ENCODE results near the gene FNDC10. TPM values are rescaled to one million over a fixed set of nuclear protein-coding genes. Genes with fewer than 3 reads are reported as not detected.

Gene FNDC10
- total and polyA plus RNA-seq, 10 donors, result 2.2 to 8.8 (median 4.6) TPM

DNA sequence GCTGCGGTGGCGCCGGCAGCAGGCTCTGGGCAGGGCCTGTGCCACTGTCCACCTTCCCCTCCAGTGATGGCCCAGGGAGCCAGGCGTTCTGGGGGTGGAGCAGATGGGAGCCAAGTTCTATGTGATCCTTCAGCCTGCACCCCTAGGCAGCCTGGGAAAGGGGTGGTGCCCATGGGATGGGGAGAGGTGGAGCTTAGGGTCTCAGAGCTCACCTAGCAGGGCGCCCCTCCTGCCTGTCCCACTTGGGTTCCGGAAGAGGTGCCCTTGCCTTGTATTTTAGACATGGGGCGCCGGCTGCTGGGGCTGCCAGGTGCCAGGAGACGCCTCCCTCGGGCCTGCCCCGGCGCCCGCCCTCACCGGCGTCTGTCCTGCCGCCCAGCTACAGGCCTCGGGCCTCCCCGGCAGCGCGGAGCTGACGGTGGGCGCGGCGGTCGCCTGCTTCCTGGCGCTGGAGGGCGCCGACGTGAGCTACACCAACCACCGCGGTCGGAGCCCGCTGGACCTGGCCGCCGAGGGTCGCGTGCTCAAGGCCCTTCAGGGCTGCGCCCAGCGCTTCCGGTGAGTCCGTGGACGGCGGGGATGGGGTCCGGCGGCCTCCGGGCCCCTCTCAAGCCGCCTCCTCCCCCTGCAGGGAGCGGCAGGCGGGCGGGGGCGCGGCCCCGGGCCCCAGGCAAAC is 29.0 kb upstream of the FNDC10 start:
- Histone ChIP-seq H3K36me3 (peaks cover 0 to 53% (median 7%) of the 10 kb centered on the region in 6 donors), H3K27ac (peak overlapping the region; percentile 61 to 91 (median 84)), H3K9me3 (no peaks in the 10 kb centered on the region), H3K4me3 (peak overlapping the region; percentile 30 to 71 (median 42)), H3K27me3 (replicated peaks in 1 of 7) (peaks cover 3 to 45% (median 22%) of the 10 kb centered on the region in 7 donors), H3K4me1 (peaks cover 0 to 46% (median 28%) of the 10 kb centered on the region in 6 donors)
- 29 to 61% (median 32%) methylated on average over 22 to 53 of the region's 53 CpGs for WGBS, 5 donors
- intact Hi-C loops (cut with DNase I; ENCODE audit: low total_unique reads), result no loop called here
- peak in 2 of 3 donors; percentile 16 for TF ChIP-seq POLR2AphosphoS5 (IDR thresholded peaks at IDR 0.05)
- TF ChIP-seq POLR2A (IDR thresholded peaks at IDR 0.05), result no peak
- DNase-seq, result peak; percentile 90

GRCh38 chr1:1627829-1628753 is 28.2 kb upstream of the FNDC10 start:
- Histone ChIP-seq H3K36me3 (peaks cover 0 to 61% (median 7%) of the 10 kb centered on the region in 6 donors), H3K27me3 (replicated peaks in 1 of 7) (peaks cover 3 to 45% (median 22%) of the 10 kb centered on the region in 7 donors), H3K9me3 (no peaks in the 10 kb centered on the region), H3K4me1 (peaks cover 0 to 46% (median 28%) of the 10 kb centered on the region in 6 donors), H3K27ac (peak overlapping the region in 7 of 8 donors; percentile 68 to 91 (median 84)), H3K4me3 (peak overlapping the region in 2 of 8 donors; percentile 44 to 71)
- TF ChIP-seq CTCF (IDR thresholded peaks at IDR 0.05 in 8 of 11, conservative IDR thresholded peaks at IDR 0.05 in 3 of 11), result no peak
- TF ChIP-seq POLR2A (IDR thresholded peaks at IDR 0.05), result no peak
- TF ChIP-seq POLR2AphosphoS5 (IDR thresholded peaks at IDR 0.05), result peak in 2 of 3 donors; percentile 20 to 47
- 92 to 94% (median 93%) methylated on average over 14 to 53 of the region's 53 CpGs for WGBS, 5 donors
- intact Hi-C loops (cut with DNase I; ENCODE audit: low total_unique reads), result no loop called here
- DNase-seq, result peak; percentile 87

GRCh38 chr1:1627261-1627828 is 27.4 kb upstream of the FNDC10 start:
- Histone ChIP-seq H3K4me1 (peaks cover 0 to 46% (median 28%) of the 10 kb centered on the region in 6 donors), H3K27me3 (replicated peaks in 1 of 7) (peaks cover 3 to 44% (median 22%) of the 10 kb centered on the region in 7 donors), H3K36me3 (peaks cover 0 to 62% (median 7%) of the 10 kb centered on the region in 6 donors), H3K9me3 (no peaks in the 10 kb centered on the region), H3K4me3 (no peak overlapping the region), H3K27ac (no peak overlapping the region)
- TF ChIP-seq CTCF (IDR thresholded peaks at IDR 0.05 in 8 of 11, conservative IDR thresholded peaks at IDR 0.05 in 3 of 11) (no peak), POLR2A (IDR thresholded peaks at IDR 0.05) (no peak), POLR2AphosphoS5 (IDR thresholded peaks at IDR 0.05) (peak in 1 of 3 donors; percentile 5)
- 76 to 91% (median 83%) methylated on average over 10 to 37 of the region's 37 CpGs for whole genome bisulfite sequencing, 5 donors
- intact Hi-C loops (cut with DNase I; ENCODE audit: low total_unique reads), result no loop called here
- peak; percentile 76 for DNase-seq
